GM19467 (cell line): Measurements from ENCODE around the gene ACOT12.
"Not testable (repeated sequence)": the region's sequence is repeated elsewhere in the genome, so short reads cannot be mapped to it uniquely, and the experiment has no call there.

ENCODE experiments used
- ATAC-seq: cut with Tn5 transposase; IDR thresholded peaks from one replicate; pipeline ENCODE4 v1.9.1; 2021; ENCODE audit warnings: mild to moderate bottlenecking, moderate library complexity; ENCODE audit not compliant: unreplicated experiment

ACOT12 gene

DNA sequence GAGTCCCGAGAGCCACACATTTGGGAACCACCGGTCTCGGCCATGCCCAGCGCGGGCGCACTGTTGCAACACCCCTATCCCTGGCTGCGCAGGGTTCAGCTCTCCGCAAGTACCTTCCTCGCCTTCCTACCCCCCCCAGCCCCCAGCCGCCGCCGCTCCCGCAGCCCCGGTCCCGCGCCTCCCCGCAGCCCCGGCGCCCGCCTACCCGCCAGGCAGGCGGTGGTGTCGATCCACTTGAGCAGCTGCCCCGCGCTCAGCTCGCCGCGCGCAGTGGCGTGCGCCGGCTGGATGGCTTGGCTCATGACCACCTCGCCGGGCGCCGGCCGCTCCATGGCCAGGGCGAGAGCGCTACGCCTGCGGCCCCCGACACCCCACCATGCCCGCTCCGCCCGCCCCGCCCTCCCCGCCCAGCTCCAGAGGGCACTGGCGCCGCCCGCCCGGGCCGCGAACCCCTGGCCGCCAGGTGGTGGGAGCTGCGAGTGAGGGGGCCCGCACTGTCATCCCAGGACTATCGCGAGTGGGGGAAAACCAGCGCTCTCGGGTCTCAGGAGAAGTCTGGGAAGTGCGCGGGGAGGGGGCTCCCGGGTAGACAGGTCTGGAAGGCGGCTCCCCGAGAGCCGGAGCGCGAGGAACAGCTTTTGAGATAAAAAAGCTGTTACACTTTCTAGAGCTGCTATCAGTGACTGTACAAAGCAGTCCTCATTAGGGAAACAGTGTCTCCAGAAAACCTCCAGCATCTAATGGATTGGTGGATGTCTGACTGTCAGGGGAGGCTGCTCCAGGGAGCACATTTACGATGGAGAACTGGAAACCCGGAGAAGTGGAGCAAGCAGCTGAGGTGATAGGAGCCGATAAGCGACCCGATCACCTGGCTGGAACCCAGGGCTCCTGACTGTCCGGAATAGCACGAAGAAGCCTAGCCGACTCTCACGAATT is at the start of gene ACOT12:
Gene ACOT12 (minus strand): TSS at position 352 of the 936 bp plus-strand sequence. CDS start 20 bp downstream, at position 332.
- ATAC-seq = no peak

DNA sequence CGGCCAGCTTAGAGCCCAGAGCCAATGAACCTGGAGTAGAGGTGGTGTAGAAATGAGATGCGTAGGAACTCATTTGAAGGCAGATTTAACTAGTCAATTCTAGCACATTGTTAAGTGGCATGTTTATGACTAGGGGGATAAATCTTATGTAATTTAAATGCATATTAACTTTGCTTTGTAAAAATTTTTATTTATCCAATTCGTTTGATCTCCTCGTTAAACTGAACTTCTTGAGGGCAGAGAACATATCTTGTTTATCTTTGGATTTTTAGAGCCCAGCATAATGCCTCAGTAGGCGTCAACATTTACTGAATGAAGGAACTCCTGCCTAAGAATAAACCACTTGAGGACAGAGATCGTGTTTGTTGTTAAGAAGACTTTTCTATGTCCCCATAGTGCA is 41.1 kb upstream of the ACOT12 start:
- no peak for ATAC-seq

DNA sequence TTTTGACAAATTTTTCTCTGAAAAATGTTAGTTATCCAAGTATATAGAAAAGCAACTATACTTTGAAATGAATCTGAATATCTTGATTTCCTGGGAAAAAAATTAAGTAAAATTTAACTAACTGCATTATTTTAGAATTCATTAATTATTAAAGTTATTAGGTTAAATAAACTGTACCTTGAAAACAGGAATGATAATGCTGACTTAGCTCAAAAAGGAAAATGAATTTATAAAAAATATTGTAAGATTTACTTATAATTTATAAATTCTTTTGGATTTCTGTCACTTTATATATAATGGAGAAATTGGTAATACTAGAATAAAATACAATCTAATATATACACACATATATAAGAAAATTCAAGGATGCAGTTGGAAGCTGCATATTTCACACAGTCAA is 36.1 kb upstream of the ACOT12 start:
- ATAC-seq = no peak

DNA sequence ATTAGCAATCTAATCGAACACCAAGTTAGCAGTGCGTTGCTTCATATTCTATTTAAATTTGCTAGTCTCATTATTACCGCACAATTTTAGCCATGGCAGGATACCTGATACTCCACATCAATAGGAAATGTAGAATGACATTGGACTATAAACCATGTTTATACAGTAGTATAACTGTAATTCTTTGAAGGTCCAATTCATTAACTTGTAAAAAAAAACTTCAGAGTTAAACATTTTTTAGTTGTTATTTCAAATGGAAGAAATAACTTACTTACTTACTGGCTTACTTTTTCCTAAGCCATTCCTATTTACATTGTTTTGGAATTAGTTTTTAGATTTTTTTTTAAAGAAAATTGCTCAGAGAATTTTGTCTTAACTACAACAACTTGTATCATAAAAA is 35.4 kb upstream of the ACOT12 start:
- no peak for ATAC-seq

DNA sequence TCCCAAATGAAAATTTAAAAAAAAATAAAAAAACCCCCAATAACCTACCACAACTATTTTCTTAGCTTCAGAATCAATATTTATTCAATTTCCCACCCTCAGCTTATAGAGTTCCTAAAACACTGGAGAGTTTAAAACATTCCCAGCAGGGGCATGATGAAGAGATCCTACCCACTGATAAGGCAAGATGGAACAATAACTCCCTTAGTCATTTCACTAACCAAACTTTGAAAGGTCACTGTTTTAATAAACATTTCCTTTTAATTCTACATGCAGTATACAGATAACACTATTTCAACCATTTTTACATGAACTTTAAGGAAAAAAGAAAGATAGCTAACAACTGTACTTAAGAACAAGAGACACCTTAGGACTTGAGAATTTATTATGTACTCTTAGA is 34.9 kb upstream of the ACOT12 start:
- no peak for ATAC-seq

DNA sequence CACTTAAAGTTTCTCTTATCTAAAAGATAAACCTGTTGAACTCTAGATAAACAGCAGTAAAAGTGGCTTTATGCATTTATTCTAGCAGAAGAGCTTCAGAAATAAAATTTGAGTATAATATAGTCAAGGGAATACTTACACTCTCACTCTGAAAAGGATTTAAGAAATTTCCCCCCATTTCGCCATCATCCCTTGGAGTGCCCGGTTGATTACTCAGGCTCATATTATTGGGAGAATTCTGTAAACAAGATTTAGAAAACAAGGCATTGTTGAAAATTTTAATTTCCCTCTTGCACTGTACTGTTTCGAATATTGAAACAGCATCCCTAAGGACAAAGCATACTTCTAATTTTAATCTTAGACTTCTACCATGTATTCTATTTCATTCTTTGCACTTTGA is 34.5 kb upstream of the ACOT12 start:
- ATAC-seq = no peak

DNA sequence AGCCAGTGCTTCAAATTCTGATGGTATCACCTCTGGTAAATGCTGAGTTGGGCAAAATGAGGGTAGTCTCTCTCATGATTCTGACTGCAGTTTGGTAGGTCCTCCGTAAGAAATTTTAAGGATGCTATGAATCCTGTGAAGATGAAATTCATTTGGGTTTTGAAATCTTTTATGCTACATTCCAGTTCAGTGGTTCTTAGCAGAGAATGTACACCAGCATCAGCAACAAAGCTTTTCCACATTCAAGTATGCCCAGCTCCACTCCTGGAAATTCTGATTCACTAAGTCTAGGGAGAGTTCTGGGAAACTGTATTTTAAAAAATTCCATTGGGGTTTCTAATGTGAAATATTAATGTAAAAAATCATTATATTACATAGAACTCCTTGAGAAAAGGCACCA is 33.6 kb upstream of the ACOT12 start:
- ATAC-seq = no peak

DNA sequence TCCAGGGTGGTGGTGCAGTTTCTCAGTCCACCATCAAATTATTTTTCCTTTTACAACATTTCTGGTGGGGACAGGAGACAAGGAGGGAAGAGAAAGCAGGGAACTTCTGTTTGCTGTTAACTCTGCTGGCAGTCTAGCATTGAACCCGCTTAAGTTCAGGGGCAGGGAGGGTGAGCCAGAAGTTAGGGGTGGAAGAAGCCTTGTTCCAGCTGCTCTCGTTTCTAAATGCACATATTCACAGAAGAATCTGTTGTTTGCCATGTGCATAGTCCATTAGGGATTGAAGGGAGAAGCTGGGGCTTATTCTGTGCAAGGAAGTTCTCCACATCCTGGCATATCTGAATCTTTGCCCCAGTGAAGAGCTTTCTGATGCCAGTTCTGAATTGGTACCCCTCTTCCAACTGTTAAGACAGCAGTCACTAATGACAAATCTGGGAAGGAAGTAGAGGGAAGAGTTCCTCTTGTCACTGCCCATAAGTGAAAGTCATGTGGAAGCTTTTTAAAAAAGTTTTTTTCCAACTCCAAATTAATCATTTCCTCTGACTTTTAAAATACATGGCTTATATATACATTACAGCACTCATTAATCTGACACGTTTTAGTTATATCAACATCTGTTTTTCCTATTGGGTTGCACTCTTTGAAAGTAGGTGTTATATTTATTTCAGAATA is 32.6 kb upstream of the ACOT12 start:
- ATAC-seq = no peak

DNA sequence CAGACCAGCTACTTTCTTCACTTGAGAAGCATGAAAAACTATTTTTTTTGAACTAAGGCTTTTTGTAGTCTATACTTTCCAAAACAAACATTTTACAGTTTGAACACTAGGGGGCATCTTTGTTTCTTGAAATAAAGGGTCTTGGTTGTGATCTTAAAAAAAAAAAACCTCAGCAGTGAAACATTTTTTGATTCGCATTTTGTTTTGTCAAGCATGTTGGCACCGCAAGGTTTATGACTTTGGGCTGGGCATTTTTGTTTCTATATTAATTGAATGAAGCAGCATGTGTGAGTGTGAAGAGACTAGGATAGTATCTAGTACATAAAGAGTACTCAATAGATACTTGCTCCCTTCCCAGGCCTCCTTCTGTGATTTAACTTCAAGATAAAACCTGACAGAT is 31.6 kb upstream of the ACOT12 start:
- no peak for ATAC-seq

DNA sequence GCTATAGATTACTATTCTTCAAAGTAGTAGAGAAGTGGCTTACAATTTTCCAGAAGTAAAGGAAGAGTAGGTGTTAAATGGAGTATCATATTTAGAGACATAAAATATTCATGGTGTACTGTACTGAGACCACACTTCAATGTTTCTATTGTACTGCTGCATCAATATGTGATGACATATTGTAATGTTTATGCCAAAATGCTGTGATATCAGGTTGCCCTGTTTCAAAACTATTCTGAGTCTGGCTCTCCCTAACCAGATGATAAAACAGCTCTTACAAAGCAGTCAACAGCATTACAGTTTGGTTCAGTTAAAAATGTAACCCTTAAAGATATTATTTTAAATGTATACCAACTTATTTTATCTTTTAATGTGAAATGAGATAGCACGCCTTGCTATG is 30.8 kb upstream of the ACOT12 start:
- ATAC-seq = no peak

DNA sequence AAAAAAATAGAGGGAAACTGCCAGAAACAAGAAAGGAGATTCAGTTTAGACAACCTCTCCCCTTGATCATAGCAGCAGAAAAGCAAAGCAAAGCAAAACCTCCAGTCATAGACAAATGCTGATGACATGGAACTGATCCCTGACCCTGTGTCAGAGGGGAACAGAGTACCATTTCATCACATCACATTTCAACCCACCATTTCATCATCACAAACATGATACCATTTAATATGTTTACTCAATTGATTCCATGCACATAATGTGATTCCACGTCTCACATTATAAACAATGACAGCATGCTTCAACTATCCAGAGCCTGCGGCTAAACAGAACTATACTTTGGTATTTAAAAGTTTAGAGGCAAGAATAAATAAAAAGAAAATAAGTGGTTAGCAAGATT is 28.7 kb upstream of the ACOT12 start:
- no peak for ATAC-seq

DNA sequence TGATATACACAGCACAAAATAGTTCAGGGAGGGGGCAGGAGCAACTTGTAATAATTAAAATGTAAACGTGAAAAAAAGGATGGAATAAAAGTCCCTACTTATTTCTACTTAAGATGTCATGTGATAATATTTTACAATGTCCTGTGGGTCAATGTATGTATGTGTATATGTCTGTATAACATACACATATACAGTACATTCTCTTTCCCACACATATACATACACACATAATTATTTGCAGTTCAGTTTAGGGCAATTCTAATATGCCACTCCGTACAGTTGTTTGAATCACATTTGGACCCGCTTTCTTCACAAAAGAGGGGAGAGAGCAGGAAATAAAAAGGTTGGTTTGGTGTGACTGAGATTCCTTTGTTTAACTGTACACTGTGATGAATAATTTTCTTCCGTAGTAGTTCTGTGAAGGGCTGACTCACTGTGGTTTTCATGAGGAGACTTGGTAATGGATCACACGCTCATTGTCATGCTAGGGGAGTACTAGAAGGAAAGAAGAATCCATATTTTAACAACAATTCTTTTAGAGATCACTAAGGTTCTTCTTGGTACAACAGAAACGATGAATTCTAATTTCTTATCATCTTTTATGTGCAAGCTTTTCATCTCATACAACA is 26.2 kb upstream of the ACOT12 start:
- ATAC-seq = no peak

DNA sequence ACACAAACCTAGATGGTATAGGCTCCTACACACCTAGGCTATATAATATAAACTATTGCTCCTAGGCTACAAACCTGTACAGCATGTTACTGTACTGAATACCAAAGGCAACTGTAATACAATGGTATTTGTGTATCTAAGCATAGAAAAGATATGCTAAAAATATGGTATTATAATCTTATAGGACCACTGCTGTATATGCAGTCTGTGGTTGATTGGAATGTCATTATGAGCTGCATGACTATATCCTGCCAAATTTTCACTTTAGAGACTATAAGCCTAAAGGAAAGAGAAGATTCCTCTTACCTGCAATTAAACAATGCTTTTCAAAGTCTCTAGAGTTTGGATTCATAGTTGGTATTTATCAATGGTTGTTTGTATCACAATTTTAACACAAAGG is 24.7 kb upstream of the ACOT12 start:
- no peak for ATAC-seq

DNA sequence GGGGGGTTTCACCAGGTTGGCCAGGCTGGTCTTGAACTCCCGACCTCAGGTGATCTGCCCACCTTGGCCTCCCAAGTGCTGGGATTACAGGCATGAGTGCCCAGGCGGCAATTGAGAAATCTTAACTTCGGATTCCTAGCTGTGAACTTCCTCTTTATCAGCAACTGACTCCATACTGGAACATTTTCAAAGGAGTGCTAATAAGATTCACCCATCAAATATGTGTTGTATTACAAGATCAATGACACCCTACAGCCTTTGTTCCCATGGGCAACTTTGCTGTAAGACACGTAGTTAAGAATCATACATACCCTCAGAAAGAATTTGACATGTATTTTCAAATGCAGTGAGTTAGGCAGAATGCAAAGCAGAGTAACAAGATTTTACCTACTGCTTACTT is 23.1 kb upstream of the ACOT12 start:
- no peak for ATAC-seq

DNA sequence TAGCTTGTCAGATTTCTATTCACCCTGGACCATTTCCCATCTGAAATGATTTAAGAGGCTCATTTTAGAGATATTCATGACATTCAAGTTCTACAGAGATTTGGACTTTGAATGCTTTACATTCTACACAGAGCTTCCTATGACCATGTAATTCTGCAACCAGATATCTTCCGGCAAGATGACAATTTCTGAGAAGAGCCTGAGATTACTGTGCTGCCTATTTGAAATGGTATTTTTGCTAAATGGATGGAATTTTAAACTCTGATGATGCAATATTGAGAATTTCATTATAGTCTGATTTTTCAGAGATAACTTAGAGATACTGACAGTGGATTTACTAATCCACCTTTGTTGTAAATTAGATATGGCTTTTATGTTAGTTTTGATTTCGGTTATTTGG is 16.0 kb upstream of the ACOT12 start:
- ATAC-seq = no peak

DNA sequence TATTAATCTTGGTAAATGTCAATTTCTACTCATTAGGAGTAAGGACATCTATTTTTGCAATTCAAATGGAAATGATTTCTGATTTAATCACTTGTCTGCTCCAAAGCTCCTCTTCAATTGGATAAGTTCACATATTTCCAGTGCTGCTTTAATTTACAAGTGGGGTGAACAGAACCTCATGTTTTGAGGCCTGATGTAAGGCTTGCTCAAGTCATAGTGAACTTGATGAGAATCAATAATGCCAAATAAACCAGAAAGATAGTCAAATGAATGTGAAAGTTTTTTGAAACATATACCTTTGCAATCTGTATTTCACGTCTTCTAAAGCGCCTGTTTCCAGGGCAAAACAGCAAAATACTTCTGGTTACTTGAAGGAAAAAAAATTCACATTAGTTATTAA is 15.4 kb upstream of the ACOT12 start:
- ATAC-seq = no peak

DNA sequence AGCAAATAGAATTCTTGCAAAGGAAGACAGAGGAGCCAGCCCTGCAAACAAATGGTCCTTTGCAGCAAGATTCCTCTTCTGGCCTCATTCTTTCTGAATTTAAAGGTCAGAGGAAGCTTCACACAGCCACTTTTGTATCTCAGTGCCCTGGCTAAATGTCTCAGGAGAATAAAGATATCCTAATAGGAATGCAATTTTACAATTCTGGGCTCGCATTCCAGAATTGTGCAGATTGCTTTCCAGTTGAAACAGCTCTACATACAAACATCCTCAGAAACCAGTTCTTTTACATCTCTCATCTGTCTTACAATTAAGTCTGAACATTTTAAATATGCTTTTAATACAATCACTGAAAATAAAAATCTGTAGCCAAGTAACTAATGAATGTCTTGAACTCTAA is 14.6 kb upstream of the ACOT12 start:
- ATAC-seq = no peak

DNA sequence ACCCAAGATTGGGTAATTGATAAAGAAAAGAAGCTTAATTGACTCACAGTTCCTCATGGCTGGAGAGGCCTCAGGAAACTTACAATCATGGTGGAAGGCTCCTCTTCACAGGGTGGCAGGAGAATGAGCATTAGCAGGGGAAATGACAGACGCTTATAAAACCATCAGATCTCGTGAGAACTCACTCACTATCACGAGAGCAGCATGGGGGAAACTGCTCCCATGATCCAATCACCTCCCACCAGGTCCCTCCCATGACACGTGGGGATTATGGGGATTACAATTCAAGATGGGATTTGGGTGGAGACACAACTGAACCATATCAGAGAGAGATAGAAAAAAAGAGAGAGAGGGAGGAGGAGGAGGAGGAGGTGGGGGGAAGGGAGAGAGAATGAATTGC is 13.9 kb upstream of the ACOT12 start:
- ATAC-seq = not testable (repeated sequence)

DNA sequence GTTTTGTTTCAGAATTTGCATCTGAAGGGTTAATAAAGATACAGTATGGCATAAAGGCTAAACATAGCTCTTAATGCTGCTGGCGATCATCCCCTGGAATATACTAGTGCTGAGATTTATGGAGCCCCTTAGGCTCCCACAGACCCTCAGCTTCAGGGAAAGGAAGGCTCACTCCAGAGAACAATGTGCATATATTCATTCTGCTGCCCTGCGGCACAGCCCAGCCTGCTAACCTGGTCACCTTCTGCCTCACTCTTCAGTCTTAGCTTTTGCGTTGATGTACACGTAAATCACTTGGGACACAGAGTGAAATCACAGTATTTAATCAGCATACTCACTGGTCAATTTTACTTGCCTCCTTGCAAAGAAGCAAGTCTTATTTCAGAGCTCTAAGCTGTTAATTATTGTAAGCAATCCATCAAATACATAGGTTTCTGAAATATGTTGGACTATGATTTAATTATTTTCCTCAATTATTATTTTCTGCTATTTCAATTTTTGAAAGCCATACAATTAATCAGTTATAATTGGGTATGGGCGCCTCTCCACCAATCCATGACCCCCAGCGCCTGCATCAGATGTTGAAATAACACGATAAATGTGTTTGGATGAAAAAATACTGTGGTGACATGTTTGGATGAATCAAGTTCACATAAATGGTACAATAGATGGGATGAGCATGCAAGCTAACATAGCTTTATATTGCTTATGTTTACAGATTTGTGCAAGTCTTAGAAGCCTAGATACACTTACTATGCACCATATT is 11.4 kb upstream of the ACOT12 start:
- ATAC-seq = no peak

DNA sequence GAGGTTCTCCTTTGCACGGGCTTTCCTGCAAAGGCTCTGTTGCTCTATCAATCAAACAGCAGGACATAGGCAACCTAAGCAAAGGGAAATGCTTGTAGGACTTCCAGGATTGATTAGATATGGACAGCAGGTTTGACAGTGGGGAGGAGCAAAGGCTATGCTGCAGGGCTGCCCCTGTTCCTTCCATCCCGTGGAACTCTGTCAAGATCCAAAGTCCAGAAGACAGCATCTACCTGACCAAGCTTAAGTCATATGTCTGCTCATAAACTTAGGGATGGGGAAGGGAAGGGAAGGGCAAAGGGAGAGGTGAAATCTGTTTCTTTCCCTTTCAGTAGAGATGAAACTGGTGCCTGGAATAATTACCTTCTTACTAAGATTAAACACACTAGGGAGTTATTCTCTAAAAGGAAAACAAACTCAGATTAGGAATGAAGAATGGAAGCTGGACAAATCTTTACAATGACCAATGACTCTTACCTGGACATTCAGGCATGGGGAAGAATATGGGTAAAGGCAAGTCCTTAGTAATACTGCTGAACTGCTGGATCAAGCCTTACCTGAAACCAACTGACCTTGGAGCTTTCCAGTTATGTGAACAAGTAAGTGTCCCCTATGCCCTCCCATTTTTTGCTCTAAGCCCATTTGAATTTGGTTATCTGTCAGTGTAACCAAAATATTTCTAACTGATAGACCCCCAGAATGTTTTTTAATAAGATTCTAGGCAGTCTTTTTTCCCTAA is 8.4 kb upstream of the ACOT12 start:
- no peak for ATAC-seq
